Bone marrow (tissue), 2 donors: ENCODE results near the gene LUZP2.
"Not testable (repeated sequence)": the region's sequence is repeated elsewhere in the genome, so short reads cannot be mapped to it uniquely, and the experiment has no call there.

Source experiments
- DNase-seq, 2 donors: peaks; one replicate each; lab custom pipeline; 2025; lab: John Stamatoyannopoulos, UW

Gene LUZP2

GRCh38 chr11:24900960-24901549, 404.2 kb downstream of the LUZP2 start:
- DNase-seq = no peak

GRCh38 chr11:24903555-24903954, 406.7 kb downstream of the LUZP2 start:
- no peak for DNase-seq

DNA sequence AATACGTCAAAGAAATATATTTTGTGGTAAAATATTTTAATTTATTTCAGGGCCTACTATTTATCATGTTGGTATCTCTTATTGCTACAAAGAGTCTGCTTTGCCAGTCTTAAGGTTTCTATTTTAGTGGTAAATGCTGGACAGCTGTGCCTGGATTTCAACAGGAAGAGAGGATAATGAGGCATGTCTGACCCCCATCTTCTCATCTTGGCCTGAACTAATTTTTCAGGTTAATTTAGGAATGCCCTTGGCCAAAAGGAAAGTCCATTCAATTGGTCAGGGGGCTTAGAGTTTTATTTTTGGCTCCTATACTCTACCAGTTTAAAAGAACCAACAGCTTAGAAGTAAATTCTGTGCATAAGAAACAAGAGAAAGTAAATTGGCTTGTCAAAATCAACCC, 428.2 kb downstream of the LUZP2 start:
- no peak for DNase-seq

DNA sequence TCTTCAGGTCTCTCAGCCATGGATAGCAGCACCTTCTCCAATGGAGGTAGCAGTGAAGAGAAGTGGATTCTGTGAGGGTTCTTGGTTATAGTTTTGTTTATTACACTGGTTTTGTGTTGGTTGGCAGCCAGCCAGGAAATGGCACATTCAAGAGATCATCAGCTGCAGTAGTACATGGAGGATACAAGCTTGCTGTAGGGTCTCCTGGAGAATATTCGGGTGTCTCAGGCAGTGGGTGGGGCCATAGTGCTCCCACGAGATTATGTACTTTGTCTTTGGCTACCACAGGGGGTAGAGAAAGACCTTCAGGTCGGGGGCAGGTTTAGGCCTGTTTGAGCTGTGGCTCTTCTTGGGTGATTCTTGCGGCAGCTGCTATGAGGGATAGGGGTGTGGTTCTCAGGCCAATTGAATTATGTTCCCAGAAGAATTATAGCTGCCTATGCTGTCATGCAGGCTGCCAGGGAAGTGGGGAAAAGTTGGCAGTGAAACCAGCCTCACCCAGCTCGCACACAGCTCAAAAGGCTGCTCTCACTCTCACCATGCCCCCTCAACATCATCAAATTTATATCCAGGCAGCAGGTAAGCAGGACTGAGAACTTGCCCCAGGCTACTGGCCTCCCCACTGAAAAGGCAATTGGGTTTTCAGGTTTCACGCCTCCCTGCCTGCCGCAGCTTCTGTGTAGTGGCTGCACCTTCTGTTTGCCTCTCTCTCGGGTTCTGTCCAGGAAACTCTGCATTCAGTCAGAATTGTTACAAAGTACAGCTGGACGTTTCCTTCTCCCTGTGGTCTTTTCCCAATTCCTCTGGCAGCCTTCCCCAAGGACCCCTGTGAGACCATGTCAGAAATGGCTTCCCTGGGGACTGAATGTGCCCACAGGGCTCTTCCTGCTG, 435.5 kb downstream of the LUZP2 start:
- DNase-seq = no peak

DNA sequence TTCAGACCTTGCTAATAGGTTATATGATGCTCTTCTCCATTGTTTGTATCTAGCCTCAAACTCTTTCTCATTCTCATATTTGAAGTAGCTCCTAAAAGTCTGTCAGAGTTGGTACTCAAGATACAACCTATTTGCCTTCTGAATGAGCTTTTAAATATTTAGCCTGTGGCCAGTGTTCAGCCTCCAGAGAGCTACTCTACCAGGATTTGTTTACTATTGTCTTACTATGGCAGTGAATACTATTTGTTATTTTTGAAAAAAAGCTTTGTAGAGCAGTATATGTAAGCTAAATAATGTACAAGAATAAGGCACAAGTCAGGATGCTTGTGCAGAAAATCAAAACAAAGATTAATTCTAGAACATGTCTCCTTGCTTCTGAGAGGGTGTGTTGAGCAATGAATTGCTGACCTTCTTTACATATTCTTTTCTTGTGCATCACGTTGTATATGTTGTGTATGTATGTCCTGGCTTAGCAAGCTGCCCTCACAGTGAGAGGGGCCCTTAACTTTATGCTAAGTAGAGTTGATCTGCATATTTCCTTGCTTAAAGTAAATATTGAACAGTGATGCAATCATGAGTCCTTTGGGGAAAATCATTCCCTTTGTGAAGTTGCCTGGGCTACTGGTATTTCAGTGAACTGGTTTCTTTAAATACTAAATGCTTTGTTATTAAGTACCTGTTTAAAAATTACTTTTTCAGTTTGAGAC, 438.0 kb downstream of the LUZP2 start:
- no peak for DNase-seq

- no peak for DNase-seq
Observed at GRCh38 chr11:24944891-24945290, 448.0 kb downstream of the LUZP2 start.

DNA sequence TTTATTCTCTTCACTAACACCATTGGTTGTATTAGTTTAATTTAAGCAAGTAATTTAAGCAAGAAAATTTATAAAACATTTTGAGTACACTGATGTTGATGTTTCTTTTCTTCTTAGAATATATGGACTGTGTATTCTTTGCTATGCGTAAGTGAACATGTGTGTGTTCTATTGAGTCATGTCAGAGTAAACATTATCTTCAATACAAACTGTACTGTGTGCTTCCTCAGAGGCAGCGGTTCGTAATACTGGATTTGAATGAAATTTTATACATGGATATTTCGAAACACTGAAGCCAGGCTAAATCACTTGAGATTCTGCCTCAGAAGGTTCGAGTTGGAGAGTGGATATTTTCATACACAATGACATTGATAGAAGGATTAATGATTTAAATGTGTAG, 452.6 kb downstream of the LUZP2 start:
- DNase-seq = no peak

- no peak for DNase-seq
Observed at GRCh38 chr11:24963852-24964251, 467.0 kb downstream of the LUZP2 start.

- no peak for DNase-seq
Observed at GRCh38 chr11:24965748-24966147, 468.9 kb downstream of the LUZP2 start.

DNA sequence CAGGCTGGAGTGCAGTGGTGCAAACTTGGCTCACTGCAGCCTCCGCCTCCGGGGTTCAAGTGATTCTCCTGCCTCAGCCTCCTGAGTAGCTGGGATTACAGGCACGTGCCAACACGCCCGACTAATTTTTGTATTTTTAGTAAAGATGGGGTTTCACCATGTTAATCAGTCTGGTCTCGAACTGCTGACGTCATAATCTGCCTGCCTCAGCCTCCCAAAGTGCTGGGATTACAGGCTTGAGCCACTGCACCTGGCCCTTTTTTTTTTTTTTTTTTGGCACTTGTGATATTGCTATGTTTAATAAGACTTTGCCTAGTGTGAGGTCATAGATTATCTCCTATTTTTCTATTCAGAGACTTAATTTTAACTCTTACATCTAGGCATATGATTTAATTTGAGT, 497.1 kb downstream of the LUZP2 start:
- DNase-seq = not testable (repeated sequence)

- not testable (repeated sequence) for DNase-seq
Observed at GRCh38 chr11:24999929-25000328, 503.1 kb downstream of the LUZP2 start.

DNA sequence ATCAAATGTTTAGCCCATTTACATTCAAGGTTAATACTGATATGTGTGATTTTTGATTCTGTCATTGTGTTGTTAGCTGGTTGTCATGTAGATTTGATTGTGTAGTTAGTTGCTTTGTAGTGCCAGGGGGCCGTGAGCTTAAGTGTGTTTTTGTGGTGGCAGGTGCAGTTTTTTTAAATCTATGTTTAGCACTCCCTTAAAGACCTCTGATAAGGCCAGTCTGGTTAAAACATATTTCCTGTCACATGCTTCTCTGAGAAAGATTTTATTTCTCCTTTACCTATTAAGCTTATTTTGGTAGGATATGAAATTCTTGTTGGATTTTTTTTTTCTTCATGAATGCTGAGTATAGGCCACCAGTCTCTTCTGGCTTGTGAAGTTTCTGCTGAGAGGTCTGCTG, 540.6 kb downstream of the LUZP2 start:
- no peak for DNase-seq

GRCh38 chr11:25038131-25038530, 541.3 kb downstream of the LUZP2 start:
- no peak for DNase-seq

GRCh38 chr11:25039165-25039564, 542.3 kb downstream of the LUZP2 start:
- no peak for DNase-seq

DNA sequence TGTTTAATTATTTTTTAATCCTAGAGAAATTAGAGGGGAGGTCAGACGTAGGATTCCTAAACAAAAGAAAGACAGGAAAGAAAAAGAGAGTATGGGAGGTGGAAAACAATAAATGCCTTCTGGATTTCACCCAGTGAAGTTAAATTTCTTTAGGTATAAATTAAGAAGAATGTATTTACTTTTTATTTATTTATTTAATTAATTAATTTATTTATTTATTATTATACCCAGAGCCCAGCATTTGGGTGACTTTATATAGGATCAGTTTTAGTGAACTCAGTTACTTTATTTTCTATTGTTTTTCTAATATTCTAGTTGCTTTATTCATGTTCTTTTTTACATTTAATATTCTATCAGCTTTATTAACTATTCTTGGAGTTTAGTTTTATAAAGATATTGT, 551.8 kb downstream of the LUZP2 start:
- no peak for DNase-seq

GRCh38 chr11:25052844-25053243, 556.0 kb downstream of the LUZP2 start:
- DNase-seq = no peak

DNA sequence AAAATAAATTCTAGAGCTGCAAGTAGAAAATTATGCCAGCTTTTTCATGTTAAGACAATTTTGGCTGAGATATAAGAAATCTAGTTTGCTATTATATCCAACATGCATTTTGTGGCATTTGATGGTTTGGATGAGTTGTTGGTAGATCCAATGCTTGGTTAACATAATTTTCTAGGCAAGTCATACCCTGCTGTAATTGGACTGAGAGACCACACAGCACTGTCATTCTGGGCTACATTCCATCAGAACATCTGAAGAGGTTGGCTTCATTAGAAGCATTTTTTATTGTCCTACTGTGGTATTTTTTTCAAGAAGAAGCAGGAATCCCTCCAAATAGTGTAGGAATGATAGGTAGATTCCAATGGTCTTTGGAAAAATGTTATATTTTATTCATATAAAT, 561.0 kb downstream of the LUZP2 start:
- DNase-seq = no peak

GRCh38 chr11:25065746-25066145, 568.9 kb downstream of the LUZP2 start:
- DNase-seq = no peak

DNA sequence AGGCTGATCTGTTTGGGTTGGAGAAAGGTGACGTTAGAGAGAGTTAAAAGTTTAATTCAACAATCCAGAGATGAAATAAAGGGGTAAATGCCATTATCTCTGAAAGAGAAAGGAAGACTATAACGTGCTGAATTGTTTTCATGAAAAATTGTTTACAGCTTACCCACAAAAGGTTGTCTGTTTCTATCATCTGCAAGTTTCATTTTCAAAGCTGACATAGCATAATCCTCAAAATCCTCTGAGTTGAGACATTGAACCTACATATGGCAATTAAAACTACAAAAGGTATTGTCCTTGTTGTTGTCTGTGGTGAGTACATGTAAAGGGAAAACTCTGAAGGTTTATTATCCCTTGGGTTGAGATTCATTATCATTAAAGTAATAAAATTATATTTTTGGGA, 569.9 kb downstream of the LUZP2 start:
- DNase-seq = no peak

GRCh38 chr11:25068451-25068850, 571.6 kb downstream of the LUZP2 start:
- no peak for DNase-seq

GRCh38 chr11:25094085-25094802, 597.4 kb downstream of the LUZP2 start:
- DNase-seq = no peak

- DNase-seq = no peak
Observed at GRCh38 chr11:25119416-25119815, 622.6 kb downstream of the LUZP2 start.
